Neural crest cell (in vitro differentiated cells): ENCODE results near the gene IKZF2. TPM values are rescaled to one million over a fixed set of nuclear protein-coding genes. Genes with fewer than 3 reads are reported as not detected.

Source experiments
- DNase-seq: peaks from one replicate; pipeline ENCODE4 v3.0.0; 2021; ENCODE audit warnings: low read depth, mixed read lengths, low spot score
- H3K27ac Mint-ChIP-seq: one replicate; pipeline ENCODE4 v1.8.0; 2021; ENCODE audit warnings: mild to moderate bottlenecking, mixed read lengths; ENCODE audit not compliant: unreplicated experiment
- H3K27me3 Mint-ChIP-seq: 2 replicates; pipeline ENCODE4 v1.8.0; 2021; ENCODE audit warnings: low read depth, mild to moderate bottlenecking, mixed read lengths
- H3K36me3 Mint-ChIP-seq: 2 replicates; pipeline ENCODE4 v1.8.0; 2021; ENCODE audit warnings: low read depth, mild to moderate bottlenecking, mixed read lengths
- H3K4me1 Mint-ChIP-seq: 2 replicates; pipeline ENCODE4 v1.8.0; 2021; ENCODE audit warnings: mixed read lengths
- H3K4me3 Mint-ChIP-seq: one replicate; pipeline ENCODE4 v1.8.0; 2021; ENCODE audit warnings: mild to moderate bottlenecking, mixed read lengths
- H3K9me3 Mint-ChIP-seq: 2 replicates; pipeline ENCODE4 v1.8.0; 2021; ENCODE audit warnings: mixed read lengths
- total RNA-seq: library from RNA; stranded (reverse); gene quantifications from 2 replicates; pipeline ENCODE4 v1.2.1, GENCODE V29; 2021
- TF ChIP-seq, protein P1 (sequence below): fragments of 200-600 bp; sonication (generic); conservative IDR thresholded peaks from 2 replicates; pipeline ENCODE4 v1.5.0; 2021; ENCODE audit warnings: antibody characterized with exemption, mild to moderate bottlenecking

The IKZF2 gene
- total RNA-seq, 1 donor from 2014 or later: 7.3 TPM

GRCh38 chr2:213043566-213043965 is 107.8 kb downstream of the IKZF2 start:
- peaks cover 11% of the 10 kb centered on the region for H3K36me3 Mint-ChIP-seq
- H3K9me3 Mint-ChIP-seq: peaks cover 9% of the 10 kb centered on the region
- no peaks in the 10 kb centered on the region for H3K27me3 Mint-ChIP-seq
- TF ChIP-seq, protein P1, sequence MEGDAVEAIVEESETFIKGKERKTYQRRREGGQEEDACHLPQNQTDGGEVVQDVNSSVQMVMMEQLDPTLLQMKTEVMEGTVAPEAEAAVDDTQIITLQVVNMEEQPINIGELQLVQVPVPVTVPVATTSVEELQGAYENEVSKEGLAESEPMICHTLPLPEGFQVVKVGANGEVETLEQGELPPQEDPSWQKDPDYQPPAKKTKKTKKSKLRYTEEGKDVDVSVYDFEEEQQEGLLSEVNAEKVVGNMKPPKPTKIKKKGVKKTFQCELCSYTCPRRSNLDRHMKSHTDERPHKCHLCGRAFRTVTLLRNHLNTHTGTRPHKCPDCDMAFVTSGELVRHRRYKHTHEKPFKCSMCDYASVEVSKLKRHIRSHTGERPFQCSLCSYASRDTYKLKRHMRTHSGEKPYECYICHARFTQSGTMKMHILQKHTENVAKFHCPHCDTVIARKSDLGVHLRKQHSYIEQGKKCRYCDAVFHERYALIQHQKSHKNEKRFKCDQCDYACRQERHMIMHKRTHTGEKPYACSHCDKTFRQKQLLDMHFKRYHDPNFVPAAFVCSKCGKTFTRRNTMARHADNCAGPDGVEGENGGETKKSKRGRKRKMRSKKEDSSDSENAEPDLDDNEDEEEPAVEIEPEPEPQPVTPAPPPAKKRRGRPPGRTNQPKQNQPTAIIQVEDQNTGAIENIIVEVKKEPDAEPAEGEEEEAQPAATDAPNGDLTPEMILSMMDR: no peak
- H3K4me1 Mint-ChIP-seq: no peaks in the 10 kb centered on the region
- no peak for DNase-seq
- H3K27ac Mint-ChIP-seq: no peak overlapping the region
- H3K4me3 Mint-ChIP-seq: no peak overlapping the region

DNA sequence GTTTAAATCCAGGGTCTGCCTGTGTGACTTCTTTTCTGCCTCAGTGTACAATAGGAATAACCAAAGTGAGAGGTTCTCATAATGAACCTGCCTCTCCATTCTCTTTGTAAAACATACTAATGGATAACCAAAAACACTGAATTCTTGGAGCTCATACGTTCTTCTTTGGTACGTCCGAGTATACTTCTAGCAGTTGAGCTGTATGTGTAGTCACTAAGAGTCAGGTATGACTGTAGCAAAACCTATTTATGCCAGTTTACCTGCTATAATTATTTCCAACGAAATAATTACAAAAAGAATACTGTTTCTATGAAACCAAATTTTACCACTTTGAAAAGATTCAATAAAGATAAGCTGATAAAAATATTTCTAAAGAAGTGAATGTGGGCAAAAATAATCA is 109.2 kb downstream of the IKZF2 start:
- Mint-ChIP-seq H3K27me3 (no peaks in the 10 kb centered on the region), H3K4me1 (no peaks in the 10 kb centered on the region)
- TF ChIP-seq, protein P1: no peak

DNA sequence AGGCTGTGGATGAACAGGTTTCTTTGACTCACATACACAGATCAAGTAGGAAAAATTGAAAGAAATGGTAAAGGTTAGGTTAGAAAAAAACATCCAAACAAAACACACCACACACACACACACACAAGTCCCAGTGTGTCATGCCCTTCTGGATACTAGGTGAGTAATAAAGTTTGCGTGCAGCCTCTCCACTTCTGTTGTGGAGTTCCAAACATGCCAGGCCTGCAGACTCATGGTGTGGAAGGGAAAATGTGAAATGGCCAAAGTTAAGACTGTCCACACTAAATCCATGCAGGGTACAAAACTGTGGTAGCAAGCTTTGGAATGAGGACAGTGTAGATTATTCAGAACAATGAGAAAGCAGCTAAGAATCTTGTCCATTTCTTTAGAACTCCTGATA is 114.6 kb downstream of the IKZF2 start:
- Mint-ChIP-seq H3K36me3 (no peaks in the 10 kb centered on the region), H3K27ac (no peak overlapping the region), H3K9me3 (no peaks in the 10 kb centered on the region), H3K27me3 (no peaks in the 10 kb centered on the region), H3K4me1 (no peaks in the 10 kb centered on the region), H3K4me3 (no peak overlapping the region)
- no peak for DNase-seq
- TF ChIP-seq, protein P1: no peak

More for the DNA sequence above, 109.2 kb downstream of the IKZF2 start:
- H3K9me3 Mint-ChIP-seq: peaks cover 9% of the 10 kb centered on the region
- DNase-seq: no peak
- no peak overlapping the region for H3K4me3 Mint-ChIP-seq
- no peak overlapping the region for H3K27ac Mint-ChIP-seq
- H3K36me3 Mint-ChIP-seq: peaks cover 11% of the 10 kb centered on the region

DNA sequence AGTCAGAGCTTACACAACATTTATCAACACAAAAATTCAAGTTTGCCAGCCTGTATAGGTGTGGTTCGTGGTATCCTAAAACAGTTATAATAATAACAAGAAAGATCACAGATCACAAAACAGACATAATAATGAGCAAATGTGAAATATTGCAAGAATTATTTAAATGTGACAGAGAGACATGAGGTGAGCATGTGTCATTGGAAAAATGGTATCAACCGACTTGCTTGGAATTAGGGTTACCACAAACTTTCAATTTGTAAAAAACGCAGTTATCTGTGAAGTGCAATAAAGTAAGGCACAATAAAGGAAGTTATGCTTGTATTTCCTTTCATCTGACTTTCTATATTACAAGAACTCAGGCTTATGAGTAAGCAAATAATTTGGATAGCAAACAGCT is 116.8 kb downstream of the IKZF2 start:
- no peak overlapping the region for H3K27ac Mint-ChIP-seq
- no peak for DNase-seq
- no peak overlapping the region for H3K4me3 Mint-ChIP-seq
- H3K27me3 Mint-ChIP-seq: no peaks in the 10 kb centered on the region
- H3K9me3 Mint-ChIP-seq: no peaks in the 10 kb centered on the region
- H3K36me3 Mint-ChIP-seq: no peaks in the 10 kb centered on the region
- H3K4me1 Mint-ChIP-seq: no peaks in the 10 kb centered on the region
- TF ChIP-seq, protein P1: no peak

- no peaks in the 10 kb centered on the region for H3K27me3 Mint-ChIP-seq
- H3K4me1 Mint-ChIP-seq: no peaks in the 10 kb centered on the region
- H3K27ac Mint-ChIP-seq: no peak overlapping the region
- TF ChIP-seq, protein P1: no peak
- H3K36me3 Mint-ChIP-seq: no peaks in the 10 kb centered on the region
- H3K4me3 Mint-ChIP-seq: no peak overlapping the region
- DNase-seq: no peak
- no peaks in the 10 kb centered on the region for H3K9me3 Mint-ChIP-seq
These were observed 118.8 kb downstream of the IKZF2 start for GRCh38 chr2:213032607-213033006.

GRCh38 chr2:213022987-213023386 is 128.4 kb downstream of the IKZF2 start:
- TF ChIP-seq, protein P1: no peak
- H3K27me3 Mint-ChIP-seq: no peaks in the 10 kb centered on the region
- no peaks in the 10 kb centered on the region for H3K36me3 Mint-ChIP-seq
- DNase-seq: no peak
- H3K4me3 Mint-ChIP-seq: no peak overlapping the region
- no peaks in the 10 kb centered on the region for H3K4me1 Mint-ChIP-seq
- no peak overlapping the region for H3K27ac Mint-ChIP-seq
- no peaks in the 10 kb centered on the region for H3K9me3 Mint-ChIP-seq
